Left cardiac atrium (tissue), 4 donors: ENCODE results near the gene BPHL. TPM values are rescaled to one million over a fixed set of nuclear protein-coding genes. Genes with fewer than 3 reads are reported as not detected.
A peak's percentile ranks its signal among the peaks of the same experiment; 100 is the strongest.
"Not testable (repeated sequence)": the region's sequence is repeated elsewhere in the genome, so short reads cannot be mapped to it uniquely, and the experiment has no call there.

ENCODE experiments used
- ATAC-seq, 2 donors: fragments of 200-7000 bp; cut with Tn5 transposase; one replicate each; pipeline ENCODE4 v1.9.1; 2020; ENCODE audit warnings: mild to moderate bottlenecking in 2 of 2, moderate library complexity in 2 of 2
- DNase-seq: peaks from one replicate; pipeline ENCODE4 v3.0.0-alpha.2; 2020
- intact Hi-C, 2 donors: fragments of 100-400 bp; cut with DNase I; formaldehyde crosslinking; loops; one replicate each; pipeline versions ENCODE4 v1.14.1 to v1.15.1; 2022 to 2023
- long read RNA-seq: library from polyadenylated mRNA; unstranded; transcript quantifications from one replicate; pipeline ENCODE4 v2.0.0, GENCODE V29; 2021
- total RNA-seq, 2 donors: library from RNA; stranded (reverse); fragmentation: NEBNext Ultra II Directional; extraction: Animal tissue kit (Norgen Biotek cat#: 25700); gene quantifications; one replicate each; pipeline ENCODE4 v1.2.1, GENCODE V29; 2021
- donor health status: DM: no; HTN: yes; CAD: no.
- donor health status: DM: no; HTN: yes; CAD: no; lungs with severe emphysema.
- donor health status: DM: yes; HTN: yes; CAD: no.
- donor health status: Dilated cardiomyopathy.

Gene BPHL
- 10 to 100 TPM; 12.4 to 13.6 TPM for total RNA-seq
- long read RNA-seq, transcript BPHL-203 (7 exons, 1,928 nt): major isoform, 21 of 24 reads
- long read RNA-seq, partial matches to known transcripts: 0 of 24 reads
- long read RNA-seq, other reads (novel, unspliced or antisense): 2 of 24 reads

DNA sequence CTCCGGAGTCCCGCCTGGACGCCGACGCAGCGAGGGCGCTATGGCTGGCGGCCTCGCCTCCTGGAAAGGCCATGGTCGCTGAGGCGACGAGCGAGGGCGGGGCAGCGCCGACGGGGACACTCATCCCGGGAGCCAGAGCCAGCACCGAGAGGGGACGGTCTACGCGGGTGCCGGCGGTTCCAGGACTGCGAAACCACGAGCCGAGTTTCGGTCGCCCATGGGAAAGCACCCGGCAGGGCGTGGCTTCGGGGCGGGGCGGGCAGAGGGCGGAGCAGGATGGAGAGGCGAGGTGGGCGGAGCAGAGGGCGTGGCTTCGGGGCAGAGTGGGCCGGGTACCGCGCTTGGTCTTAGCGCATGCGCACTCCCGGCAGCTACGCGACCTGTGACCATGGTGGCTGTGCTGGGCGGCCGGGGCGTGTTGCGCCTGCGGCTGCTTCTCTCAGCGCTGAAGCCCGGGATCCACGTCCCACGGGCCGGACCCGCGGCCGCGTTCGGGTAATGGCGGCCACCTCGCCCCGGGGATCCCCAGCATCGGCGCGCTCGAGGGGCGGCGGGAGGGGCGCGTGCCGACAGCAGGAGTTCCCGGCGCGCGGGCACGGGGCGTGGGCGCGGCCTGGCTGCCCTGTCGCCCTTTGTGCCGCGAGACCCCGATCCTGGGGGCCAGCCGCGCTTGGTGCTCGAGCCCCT, at the start of gene BPHL:
Gene BPHL (plus strand): TSS at position 359 of the 687 bp plus-strand sequence. CDS start 30 bp downstream, at position 389.
- ATAC-seq (peak; percentile 99), DNase-seq (peak; percentile 98)
- intact Hi-C loops: no loop called here

DNA sequence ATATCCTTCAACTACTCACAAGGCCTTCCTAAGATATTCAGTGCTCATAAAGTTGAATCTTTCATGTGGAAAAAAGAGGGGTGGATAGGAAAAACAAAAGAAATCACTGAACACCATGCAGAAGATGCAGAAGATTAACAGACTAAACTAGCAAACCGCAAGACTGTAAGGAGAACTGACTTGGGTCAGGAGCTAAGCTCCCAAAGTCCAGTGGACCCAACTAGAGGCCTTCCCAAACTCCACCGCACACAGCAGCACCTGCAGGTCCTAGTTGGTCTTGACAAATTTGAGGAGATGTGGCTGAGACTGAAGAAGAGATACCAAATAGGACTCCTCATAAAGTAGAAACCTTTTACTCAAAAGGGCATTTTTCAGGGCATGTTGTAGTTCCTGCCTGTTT, 46.9 kb upstream of the BPHL start:
- intact Hi-C loops: no loop called here
- ATAC-seq: no peak
- DNase-seq: no peak

DNA sequence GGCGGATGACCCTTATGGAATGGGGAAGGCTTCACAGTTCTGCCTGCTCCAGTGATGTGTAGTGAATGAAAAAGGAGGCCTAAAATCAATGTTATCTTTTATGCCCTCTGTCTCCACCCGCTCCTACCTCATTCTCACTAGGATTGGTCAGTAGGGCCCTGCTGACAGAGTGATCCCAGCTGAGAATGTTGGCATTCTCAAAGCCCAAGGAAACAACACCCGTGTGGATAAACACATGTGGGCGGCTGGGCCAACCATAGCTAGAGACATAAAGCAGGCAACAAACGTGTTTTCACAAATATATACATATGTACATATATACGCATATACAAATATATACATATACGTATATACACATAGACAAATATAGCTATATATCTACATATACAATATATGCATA, 45.7 kb upstream of the BPHL start:
- DNase-seq (no peak), ATAC-seq (no peak)

DNA sequence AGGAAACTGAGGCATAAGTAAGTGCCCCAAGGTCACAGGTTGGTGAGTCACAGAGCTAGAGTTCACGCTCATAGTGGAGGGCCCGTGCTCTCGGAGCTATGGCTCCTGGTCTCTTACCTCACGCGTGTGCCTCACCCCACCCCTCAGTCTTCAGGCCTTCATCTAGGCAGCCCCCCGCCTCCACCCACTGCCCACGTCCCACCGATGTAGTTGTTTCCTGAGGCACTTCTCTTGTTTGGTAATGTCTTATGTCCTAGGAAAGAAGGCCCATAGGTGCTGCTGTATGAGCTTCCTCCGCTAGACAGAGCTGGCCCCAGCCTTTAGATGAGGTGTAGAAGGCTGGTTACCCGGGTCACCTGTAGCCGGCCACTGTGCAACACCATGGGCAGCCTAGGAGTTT, 45.1 kb upstream of the BPHL start:
- intact Hi-C loops: no loop called here
- DNase-seq (no peak), ATAC-seq (no peak)

More for the DNA sequence above, 45.7 kb upstream of the BPHL start:
- intact Hi-C loops: no loop called here

DNA sequence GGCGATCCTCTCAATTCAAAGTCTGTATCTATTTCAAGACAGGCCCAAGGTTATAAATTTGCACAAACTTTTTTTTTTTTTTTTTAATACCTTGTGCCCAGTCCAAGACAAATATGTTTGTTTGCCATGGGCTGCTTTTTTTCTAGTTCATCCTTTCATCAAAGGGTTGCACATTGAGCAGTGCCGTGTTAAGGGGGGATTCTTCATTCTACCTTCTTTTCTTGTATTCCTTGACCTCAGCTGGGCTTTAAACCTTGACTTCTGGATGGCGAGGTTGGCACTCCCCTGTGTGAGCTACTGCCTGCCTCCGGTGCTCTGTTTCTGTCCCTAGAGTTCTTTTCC, 42.8 kb upstream of the BPHL start:
- DNase-seq: no peak
- ATAC-seq: no peak
- intact Hi-C loops: no loop called here

DNA sequence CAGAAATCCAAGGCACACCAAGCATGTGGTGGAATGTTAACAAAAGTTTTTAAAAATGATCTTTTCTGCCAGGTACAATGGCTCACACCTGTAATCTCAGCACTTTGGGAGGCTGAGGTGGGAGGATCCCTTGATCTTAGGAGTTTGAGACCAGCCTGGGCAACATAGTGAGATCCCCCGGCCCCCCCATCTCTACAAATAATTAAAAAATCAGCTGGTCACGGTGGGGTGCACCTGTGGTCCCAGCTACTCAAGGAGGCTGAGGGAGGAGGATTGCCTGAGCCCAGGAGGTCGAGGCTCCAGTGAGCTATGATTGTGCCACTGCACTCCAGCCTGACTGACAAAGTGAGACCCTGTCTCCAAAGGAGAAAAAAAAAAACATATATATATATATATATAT, 42.2 kb upstream of the BPHL start:
- intact Hi-C loops: no loop called here
- DNase-seq (no peak), ATAC-seq (no peak)

DNA sequence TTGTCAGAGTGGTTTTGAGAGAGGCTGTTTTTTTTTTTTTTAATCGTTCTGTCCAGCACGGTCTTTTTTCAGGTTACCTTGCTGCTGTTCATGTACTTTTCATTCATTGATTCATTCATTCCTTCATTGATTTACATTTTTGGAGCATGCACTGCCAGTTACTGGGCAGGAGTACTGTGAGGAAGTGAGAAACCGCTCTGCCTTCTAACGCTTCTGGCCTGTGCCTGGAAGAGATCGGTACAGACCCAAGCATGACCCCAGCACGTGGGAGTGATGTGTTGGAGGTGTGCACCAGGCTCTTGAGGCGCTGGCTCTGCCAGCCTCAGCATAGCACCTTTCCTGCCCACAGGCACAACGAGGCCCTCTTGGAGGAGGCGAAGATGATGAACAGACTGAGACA, 41.1 kb upstream of the BPHL start:
- ATAC-seq: peak in 1 of 2 donors; percentile 11
- intact Hi-C loops: no loop called here
- no peak for DNase-seq

DNA sequence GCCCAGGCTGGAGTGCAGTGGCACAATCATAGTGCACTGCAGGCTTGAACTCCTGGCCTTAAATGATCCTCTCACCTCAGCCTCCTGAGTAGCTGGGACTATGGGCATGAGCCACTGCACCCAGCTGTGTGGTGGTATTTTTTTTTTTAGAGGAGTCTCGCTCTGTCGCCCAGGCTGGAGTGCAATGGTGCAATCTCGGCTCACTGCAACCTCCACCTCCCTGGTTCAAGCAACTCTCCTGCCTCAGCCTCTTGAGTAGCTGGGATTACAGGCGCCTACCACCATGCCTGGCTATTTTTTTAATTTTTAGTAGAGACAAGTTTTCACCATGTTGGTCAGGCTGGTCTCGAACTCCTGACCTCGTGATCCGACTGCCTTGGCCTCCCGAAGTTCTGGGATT, 39.6 kb upstream of the BPHL start:
- ATAC-seq, intact Hi-C loops, DNase-seq: not testable (repeated sequence)

DNA sequence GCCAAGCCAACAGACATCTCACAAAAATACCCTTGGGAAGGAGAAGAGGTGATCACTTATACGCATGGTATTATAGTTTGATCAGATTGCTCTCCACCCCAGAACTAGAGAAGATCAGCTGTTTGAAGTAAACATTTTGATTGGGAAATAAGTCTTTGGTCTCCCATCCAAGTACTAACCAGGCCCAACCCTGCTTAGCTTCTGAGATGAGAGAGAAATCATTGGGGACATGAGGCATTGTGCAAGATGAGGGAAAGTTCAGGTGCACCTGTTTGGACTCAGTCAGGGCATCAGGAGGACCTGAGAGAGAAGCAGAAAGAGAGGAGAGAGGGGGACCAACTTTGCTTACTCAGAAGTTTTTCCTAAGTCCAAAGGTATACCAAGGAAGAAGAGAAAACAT, 38.8 kb upstream of the BPHL start:
- no peak for DNase-seq
- intact Hi-C loops: no loop called here

DNA sequence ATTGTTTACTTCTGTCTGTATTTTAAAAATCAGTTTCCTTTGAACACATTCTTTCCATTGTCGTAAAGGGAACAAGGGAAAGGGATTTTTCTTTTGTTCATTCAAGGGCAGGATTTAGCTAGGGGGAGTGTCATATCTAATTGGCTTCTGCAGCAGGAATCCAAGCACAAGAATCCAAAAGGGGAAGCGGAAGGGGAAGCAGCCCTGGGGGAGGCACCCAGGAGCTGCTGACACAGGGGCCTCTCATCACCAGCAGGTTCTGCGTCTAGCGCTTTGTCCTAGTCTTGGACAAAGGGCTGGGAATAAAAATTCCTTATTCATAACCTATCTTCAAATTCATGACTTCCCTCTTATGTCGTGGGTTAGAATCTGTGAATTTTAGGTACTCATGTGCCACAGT, 36.6 kb upstream of the BPHL start:
- peak; percentile 23 to 60 for ATAC-seq
- no peak for DNase-seq

More for the DNA sequence above, 38.8 kb upstream of the BPHL start:
- no peak for ATAC-seq

DNA sequence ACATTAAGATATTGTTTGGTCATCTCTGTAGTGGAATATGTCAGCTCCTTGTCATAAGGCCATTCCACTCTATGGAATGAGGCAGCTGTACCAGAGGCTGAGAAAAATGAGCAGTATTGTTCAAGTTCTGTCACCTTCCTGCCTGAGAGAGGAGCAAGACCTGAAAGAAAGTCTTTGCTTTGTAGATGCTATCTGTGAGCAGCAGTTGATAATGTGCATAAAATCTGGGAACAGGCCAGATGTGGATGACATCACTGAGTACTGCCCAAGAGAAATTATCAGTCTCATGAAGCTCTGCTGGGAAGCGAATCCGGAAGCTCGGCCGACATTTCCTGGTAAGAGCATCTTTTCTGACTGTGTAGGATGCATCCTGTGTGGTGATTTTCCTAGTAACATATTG, 33.4 kb upstream of the BPHL start:
- DNase-seq (no peak), ATAC-seq (no peak)
- intact Hi-C loops: no loop called here

More for the DNA sequence above, 36.6 kb upstream of the BPHL start:
- intact Hi-C loops: no loop called here

DNA sequence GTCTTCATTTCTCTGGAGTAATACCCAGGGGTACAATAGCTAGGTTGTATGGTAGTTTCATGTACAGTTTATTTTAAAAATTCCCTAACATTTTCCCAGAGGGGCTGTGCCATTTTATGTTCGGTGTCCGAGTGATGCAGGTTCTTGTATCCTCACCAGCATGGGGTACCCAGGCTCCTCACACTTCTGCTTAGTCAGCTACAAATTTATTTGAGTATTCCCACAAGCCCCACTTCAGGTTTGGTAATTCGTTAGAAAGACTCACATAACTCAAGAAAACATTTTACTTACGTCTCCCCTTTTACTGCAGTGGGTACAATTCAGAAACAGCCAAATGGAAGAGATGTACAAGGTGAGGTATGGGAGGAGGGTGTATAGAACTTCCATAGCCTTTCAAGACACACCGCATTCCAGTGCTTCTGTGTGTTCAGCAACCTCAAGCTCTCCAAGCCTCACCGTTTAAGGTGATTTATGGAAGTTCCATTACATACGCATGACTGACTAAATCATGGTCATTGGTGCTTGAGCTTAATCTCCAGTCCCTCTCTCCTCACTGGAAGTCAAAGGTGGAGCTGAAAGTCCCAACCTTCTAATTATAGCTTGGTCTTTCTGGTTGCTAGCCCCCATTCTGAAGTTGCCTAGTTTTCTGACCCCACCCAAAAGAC, 32.1 kb upstream of the BPHL start:
- ATAC-seq (no peak), DNase-seq (no peak)
- intact Hi-C loops: no loop called here

DNA sequence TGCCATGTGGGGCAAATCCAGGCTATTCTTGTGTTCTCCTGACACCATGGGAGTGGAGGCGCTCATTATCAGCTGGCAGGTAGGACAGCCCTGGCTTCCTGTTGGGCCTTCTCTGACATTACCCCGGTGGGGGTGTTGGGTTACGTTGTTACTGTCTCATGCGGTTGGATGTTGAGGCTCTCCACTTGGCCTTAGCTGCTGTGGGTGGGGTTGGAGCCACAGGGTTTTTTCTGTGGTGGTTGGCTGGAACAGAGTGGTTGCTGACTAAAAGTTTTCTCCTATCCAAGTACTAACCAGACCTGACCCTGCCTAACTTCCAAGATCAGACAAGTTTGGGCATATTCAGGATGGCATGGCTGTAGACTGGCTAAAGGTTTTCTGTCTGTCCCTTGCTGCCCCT, 30.1 kb upstream of the BPHL start:
- intact Hi-C loops: no loop called here
- ATAC-seq (peak in 1 of 2 donors; percentile 78), DNase-seq (no peak)

DNA sequence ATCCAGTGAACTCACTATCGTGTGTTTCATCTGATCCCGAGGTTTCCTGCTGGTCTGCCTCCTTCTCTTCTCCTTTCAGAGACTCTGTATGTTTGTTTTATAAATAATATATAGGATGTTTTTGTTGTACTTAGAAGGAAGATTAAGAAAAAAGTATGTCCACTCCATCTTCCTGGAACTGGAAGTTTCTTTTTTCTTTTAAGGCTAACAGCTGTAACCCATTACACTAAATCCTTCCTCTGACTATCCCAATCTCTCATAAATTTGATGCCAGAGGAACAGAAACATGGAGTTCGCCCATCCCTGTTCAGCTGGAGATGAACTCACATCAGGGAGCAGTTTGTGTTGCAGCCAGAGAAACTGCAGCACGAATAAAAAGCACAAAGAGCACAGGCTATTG, 29.5 kb upstream of the BPHL start:
- no peak for DNase-seq
- ATAC-seq: peak; percentile 38 to 47
- intact Hi-C loops: no loop called here

DNA sequence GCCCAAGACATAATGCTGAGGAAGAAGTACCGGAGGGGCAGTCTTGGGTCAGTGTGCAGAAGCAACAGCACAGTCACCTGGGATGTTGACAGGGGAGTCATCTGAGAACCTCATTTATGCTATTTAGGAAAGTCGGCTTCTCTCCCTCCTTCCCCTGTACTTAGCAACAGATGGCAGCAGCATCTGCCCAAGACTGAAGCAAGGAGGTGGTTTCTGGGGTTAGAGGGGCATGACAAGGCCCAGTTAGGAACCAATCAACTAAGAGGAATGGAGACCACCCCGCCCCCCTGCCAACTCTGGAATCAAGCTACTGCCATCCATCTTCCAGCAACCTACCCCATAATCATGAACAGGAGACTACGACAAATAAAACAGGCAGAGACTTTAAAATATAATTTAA, 28.5 kb upstream of the BPHL start:
- intact Hi-C loops: no loop called here
- DNase-seq: no peak
- no peak for ATAC-seq

DNA sequence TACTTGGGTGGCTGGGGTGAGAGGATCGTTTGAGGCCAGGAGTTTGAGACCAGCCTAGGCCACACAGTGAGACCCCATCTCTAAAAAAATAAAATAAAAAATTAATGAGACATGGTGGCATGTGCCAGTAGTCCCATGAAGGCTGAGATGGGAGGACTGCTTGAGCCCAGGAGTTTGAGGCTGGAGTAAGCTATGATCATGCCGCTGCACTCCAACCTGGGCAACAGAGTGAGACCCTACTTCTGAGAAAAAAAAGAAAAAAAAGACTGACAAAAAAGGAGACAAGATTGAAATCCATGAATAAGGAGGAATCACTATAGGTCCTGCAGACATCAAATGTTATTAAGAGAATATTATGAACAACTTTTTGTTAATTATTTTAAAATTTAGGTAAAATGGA, 23.7 kb upstream of the BPHL start:
- intact Hi-C loops: no loop called here
- ATAC-seq (no peak), DNase-seq (no peak)

DNA sequence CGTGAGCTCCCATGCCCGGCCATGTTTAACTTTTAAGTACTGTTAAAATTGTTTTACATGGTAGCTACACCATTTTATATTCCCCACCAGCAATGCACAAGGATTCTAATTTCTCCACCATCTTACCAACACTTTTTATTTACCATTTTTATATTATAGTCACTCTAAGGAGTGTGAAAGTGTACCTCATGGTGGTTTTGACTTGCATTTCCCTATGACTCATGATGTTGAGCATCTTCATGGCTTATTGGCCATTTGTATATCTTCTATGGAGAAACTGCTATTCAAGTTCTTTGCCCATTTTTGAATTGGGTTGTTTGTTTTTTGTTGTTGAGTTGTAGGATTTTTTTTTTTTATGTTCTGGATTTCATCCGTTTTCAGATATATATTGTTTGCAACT, 15.6 kb upstream of the BPHL start:
- intact Hi-C loops: no loop called here
- no peak for DNase-seq
- no peak for ATAC-seq

DNA sequence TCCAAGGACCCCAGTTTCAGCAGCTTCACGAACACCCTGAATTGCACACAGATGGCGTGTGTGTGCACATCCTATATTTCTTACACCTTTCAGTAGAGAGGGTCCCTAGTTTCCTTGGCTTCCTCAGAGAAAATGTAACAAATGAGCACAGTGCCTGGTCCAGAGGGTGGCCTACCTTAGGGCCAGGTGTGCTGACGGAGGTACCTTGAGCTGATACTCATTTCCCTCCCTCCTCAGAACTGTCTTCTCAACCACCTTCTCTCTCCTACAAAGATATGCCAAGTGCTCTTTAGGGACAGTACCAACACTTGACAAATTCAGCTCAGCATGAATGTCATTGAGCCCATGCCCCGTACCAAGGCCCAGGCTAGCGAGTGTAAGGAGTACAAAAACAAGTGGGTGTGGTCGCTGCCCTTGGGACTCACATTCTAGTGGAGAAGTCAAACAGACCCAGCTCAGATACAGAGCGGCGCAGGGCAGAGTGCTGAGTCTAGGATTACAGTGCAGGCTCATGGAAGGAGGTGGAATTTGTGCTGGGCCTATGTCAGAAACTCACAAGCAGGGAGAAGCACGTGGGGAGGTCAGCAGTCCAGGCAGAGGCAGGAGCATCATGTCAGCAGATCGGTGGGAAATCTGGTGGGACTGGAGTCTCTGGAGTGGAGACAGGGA, 9.6 kb upstream of the BPHL start:
- intact Hi-C loops: no loop called here
- DNase-seq: no peak
- peak in 1 of 2 donors; percentile 34 for ATAC-seq

DNA sequence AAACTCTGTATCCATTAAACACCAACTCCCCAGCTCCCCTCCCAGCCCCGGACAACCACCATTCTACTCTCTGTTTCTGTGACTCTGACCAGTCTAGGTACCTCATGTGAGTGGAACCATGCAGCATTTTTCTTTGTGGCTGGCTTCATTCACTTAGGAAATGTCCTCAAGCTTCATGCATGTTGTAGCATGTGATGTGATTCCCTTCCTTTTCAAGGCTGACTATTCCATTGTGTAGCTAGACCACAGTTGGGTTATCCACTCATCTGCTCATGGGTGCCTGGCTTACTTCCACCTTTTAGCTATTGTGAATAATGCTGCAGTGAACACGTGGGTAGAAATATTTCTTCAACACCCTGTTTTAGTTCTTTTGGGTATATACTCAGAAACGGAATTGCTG, 8.8 kb upstream of the BPHL start:
- no peak for DNase-seq
- no peak for ATAC-seq
- intact Hi-C loops: no loop called here

DNA sequence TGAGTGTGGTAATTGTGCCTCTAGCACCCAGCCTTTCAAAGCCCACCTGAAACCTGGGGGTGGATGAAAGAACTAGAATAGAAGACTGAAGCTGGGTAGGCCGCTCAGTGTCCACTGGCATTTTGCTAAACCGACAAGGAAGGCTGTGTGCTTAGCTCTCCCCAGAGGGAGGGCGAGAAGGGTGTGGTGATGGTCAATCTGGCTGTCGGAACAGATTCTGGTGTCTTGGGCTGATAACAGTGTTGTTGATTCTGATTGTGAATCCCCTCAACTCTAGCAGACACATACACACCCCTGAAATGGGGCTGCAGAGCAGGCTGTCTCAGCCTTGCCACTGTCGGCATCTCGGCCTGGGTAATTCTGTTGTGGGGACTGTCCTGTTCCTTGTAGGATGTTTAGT, 4.1 kb upstream of the BPHL start:
- intact Hi-C loops: no loop called here
- no peak for ATAC-seq
- DNase-seq: no peak
